HUES48 (cell line): Measurements from ENCODE around the gene BMERB1.
"Not testable (repeated sequence)": the region's sequence is repeated elsewhere in the genome, so short reads cannot be mapped to it uniquely, and the experiment has no call there.

Experiments
- H3K27ac ChIP-seq: one replicate; pipeline ENCODE4 v1.7.0; 2013; ENCODE audit warnings: low read depth, low read length, inconsistent platforms
- H3K27me3 ChIP-seq: 2 replicates; pipeline ENCODE4 v1.6.1; 2013; ENCODE audit warnings: mild to moderate bottlenecking, low read length; ENCODE audit not compliant: control insufficient read depth, insufficient read depth
- H3K36me3 ChIP-seq: 2 replicates; pipeline ENCODE4 v1.6.1; 2013; ENCODE audit warnings: low read length; ENCODE audit not compliant: control insufficient read depth, insufficient read depth
- H3K4me1 ChIP-seq: 2 replicates; pipeline ENCODE4 v1.6.1; 2013; ENCODE audit warnings: mild to moderate bottlenecking, low read length; ENCODE audit not compliant: control insufficient read depth, insufficient read depth
- H3K4me3 ChIP-seq: 2 replicates; pipeline ENCODE4 v1.5.1; 2013; ENCODE audit warnings: mild to moderate bottlenecking, low read depth, low read length
- H3K9ac ChIP-seq: 2 replicates; pipeline ENCODE4 v1.6.1; 2013; ENCODE audit warnings: mild to moderate bottlenecking, low read depth, low read length, moderate library complexity
- H3K9me3 ChIP-seq: 2 replicates; pipeline ENCODE4 v1.6.1; 2013; ENCODE audit warnings: low read length; ENCODE audit not compliant: control insufficient read depth, insufficient read depth

The BMERB1 gene

DNA sequence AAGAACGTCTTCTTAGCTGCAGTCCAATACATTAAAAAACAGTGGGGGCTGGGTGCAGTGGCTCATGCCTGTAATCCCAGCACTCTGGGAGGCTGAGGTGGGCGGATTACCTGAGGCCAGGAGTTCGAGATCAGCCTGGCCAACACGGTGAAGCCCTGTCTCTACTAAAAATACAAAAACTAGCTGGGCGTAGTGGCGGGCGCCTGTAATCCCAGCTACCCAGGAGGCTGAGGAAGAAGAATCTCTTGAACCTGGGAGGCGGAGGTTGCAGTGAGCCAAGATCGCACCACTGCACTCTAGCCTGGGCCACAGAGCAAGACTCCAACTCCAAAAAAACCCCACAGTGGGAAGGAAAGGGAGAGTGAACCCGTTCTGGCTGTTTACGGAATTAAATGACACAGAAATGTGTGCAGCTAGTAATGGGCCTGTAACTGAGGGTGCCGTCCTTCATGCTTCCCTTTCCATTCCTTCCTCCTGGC, 172.9 kb downstream of the BMERB1 start:
- H3K27me3 ChIP-seq, H3K9me3 ChIP-seq, H3K4me3 ChIP-seq, H3K9ac ChIP-seq, H3K4me1 ChIP-seq, H3K27ac ChIP-seq: not testable (repeated sequence)
- H3K36me3 ChIP-seq, result peaks cover 79% of the 10 kb centered on the region

DNA sequence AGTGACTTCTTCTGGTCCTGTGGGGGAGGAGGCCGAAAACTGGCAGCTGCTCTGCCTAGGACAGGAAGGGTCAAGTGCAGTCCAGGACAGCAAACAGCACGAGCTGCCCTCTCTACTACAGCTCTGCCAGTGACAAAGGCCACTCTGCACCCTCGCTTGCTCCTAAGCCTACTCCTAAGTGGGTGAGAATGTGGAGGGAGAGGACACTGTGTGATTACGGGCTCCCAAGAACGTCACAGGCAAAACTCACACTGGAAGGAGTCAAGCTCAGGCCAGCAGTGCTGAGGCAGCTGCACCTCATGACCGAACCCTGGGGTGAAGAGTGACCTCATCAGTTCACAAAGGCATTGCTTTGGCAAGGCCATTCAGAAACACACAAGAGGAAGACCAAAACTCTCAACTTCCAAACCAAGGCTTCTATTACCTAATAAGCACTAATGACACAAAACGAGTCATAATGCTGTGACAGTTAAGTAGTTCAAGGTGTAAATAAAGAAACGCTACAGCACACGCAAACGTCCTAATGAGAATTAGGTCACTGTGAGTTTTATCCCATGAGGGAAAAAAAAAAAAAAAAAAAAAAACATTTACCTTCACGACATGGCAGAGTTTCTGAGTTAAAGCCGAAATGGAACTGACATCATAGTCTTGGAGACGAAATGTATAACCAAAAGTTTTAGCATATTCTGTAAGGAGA, 173.5 kb downstream of the BMERB1 start:
- Histone ChIP-seq H3K9me3 (no peaks in the 10 kb centered on the region), H3K36me3 (peaks cover 80% of the 10 kb centered on the region), H3K27ac (no peak overlapping the region), H3K27me3 (no peaks in the 10 kb centered on the region), H3K4me3 (no peak overlapping the region), H3K9ac (no peak overlapping the region), H3K4me1 (no peaks in the 10 kb centered on the region)

DNA sequence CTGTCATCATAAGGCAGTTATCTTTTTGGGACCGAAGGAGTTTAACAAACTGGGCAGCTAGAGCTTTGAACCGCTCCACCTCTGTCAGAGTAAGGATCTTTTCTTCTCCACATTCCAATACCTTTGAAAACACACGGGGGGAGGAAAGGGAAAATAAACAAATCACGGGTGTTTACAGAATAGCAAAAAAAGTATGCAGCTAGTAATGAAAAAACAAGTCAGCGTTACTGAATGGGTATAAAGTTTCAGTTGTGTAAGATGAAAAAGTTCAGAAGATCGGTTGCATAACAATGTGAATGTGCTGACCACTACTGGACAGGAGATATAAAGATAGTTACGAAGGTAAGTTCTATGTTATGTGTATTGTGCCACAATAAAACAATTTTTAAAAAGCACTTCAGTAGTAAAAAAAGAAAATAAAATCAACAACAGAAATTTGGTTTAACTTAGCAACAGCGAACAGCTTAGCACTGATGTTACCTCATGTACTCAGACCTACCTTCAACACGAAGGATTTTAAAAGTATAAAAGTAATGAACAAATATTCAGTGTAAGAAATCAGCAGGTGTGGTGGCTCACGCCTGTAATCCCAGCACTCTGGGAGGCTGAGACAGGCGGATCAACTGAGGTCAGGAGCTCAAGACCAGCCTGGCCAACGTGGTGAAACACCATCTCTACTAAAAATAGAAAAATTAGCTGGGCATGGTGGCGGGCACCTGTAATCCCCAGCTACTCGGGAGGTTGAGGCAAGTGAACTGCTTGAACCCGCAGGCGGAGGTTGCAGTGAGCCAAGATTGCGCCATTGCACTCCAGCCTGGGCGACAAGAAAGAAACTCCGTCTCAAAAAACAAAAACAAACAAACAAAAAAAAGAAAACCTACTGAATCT, 174.3 kb downstream of the BMERB1 start:
- Histone ChIP-seq H3K36me3 (peaks cover 77% of the 10 kb centered on the region), H3K9me3 (no peaks in the 10 kb centered on the region), H3K9ac (no peak overlapping the region), H3K4me1 (no peaks in the 10 kb centered on the region), H3K4me3 (no peak overlapping the region), H3K27ac (no peak overlapping the region), H3K27me3 (no peaks in the 10 kb centered on the region)

DNA sequence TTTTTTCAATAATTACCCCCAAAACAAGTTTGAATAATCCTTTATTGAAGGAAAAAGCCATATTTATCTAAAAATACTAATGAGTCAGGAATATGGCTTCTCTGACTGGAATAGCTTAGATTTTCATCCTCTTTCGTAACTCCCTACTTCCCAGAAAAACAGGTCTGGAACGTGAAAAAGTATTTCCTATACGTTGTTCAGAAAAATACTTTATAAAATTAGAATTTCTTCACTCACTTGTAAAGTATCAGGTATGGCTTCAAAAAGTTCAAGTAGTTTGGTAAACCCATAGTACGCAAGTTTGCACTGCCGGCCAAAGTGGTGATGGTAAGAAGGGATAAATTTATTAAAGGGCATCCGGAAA, 174.9 kb downstream of the BMERB1 start:
- H3K27ac ChIP-seq, result no peak overlapping the region
- no peak overlapping the region for H3K9ac ChIP-seq
- no peaks in the 10 kb centered on the region for H3K27me3 ChIP-seq
- H3K4me3 ChIP-seq, result no peak overlapping the region
- peaks cover 74% of the 10 kb centered on the region for H3K36me3 ChIP-seq
- H3K9me3 ChIP-seq, result no peaks in the 10 kb centered on the region
- no peaks in the 10 kb centered on the region for H3K4me1 ChIP-seq

DNA sequence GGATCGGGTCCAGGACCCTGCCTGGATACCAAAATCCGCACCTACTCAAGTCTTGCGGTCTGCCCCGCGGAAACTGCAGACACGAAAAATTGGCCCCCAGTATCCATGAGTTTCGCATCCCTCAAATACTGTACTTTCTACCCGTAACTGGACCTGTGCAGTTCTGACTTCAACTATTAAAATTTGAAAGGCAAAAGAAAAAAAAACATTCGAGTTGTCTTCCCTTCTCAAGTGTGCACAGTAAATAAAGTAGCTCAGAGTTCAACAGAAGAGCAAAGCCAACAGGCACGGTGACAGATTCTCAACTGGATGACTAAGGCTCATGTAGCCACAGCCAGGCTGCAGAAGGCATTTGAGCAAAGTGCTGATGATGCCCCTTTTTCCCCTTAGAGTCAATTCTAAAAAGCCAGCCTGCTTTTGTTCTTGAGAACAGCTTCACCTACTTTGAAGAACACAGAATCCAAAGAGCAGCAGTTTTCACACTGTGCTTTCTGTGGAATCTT, 176.0 kb downstream of the BMERB1 start:
- no peaks in the 10 kb centered on the region for H3K9me3 ChIP-seq
- no peak overlapping the region for H3K4me3 ChIP-seq
- no peak overlapping the region for H3K27ac ChIP-seq
- no peak overlapping the region for H3K9ac ChIP-seq
- no peaks in the 10 kb centered on the region for H3K4me1 ChIP-seq
- peaks cover 70% of the 10 kb centered on the region for H3K36me3 ChIP-seq
- no peaks in the 10 kb centered on the region for H3K27me3 ChIP-seq

DNA sequence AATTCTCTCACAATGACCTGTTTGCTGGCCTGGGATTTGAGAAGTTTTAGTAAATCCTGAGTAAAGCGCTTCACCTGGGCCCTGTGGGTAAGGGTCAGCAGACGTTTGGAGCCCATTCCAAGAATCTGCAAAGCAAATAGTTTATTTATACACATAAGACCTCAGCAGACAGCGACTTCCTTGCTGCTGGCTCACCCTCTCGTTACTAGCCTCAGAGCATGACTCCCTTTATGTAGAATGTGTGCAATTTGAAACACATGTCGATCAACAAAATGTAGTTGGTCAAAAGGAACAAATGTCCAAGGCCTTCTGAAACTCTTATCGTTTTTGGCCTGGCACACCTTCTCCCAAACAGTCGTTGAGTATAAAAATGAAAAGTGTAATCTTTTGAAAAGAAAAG, 177.2 kb downstream of the BMERB1 start:
- peaks cover 81% of the 10 kb centered on the region for H3K36me3 ChIP-seq
- no peaks in the 10 kb centered on the region for H3K27me3 ChIP-seq
- H3K27ac ChIP-seq, result no peak overlapping the region
- H3K4me3 ChIP-seq, result no peak overlapping the region
- H3K9me3 ChIP-seq, result no peaks in the 10 kb centered on the region
- no peaks in the 10 kb centered on the region for H3K4me1 ChIP-seq
- no peak overlapping the region for H3K9ac ChIP-seq

DNA sequence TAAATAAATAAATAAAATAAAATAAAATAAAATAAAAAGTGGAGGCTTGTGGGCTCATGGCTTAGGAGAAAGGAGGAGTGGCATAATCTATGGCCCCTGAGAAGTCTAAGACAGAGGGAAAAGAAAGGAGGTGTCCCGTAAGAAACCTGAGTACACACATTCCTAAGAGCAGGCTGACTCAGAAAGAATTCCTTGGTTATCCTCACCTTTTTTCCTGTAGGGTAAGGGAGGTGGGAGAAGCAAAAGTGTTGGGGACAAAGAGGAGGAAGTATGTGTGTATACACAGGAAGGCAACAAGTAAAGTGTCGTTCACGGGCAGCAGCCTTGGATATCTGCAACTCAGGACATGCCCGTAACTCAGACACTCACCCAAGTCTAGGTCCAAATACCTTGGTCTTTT, 179.3 kb downstream of the BMERB1 start:
- Histone ChIP-seq H3K9me3 (no peaks in the 10 kb centered on the region), H3K27me3 (no peaks in the 10 kb centered on the region), H3K36me3 (peaks cover 84% of the 10 kb centered on the region), H3K4me1 (no peaks in the 10 kb centered on the region), H3K27ac (peak overlapping the region; percentile 76), H3K9ac (no peak overlapping the region), H3K4me3 (no peak overlapping the region)

DNA sequence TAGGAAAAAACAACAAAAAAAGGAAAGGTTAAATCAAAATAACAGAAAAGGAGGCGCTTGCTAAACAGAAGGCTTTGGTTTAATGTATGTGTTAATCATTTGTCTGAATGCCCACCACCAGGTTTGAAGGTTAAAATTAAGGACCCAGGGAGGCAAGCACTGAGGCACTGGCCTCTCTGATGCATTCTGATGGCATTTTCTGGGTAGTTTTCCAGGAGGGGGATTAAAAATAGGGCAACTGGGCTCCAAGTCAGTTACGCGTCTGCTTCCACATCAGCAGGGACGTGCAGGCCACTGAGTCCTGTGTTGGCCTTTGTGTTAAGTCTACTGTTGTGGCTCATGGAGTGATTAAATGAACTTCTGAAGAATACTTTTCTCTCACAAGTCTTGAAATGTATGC, 181.6 kb downstream of the BMERB1 start:
- Histone ChIP-seq H3K4me3 (no peak overlapping the region), H3K36me3 (peaks cover 84% of the 10 kb centered on the region), H3K9me3 (no peaks in the 10 kb centered on the region), H3K4me1 (no peaks in the 10 kb centered on the region), H3K27me3 (no peaks in the 10 kb centered on the region), H3K9ac (no peak overlapping the region), H3K27ac (no peak overlapping the region)

DNA sequence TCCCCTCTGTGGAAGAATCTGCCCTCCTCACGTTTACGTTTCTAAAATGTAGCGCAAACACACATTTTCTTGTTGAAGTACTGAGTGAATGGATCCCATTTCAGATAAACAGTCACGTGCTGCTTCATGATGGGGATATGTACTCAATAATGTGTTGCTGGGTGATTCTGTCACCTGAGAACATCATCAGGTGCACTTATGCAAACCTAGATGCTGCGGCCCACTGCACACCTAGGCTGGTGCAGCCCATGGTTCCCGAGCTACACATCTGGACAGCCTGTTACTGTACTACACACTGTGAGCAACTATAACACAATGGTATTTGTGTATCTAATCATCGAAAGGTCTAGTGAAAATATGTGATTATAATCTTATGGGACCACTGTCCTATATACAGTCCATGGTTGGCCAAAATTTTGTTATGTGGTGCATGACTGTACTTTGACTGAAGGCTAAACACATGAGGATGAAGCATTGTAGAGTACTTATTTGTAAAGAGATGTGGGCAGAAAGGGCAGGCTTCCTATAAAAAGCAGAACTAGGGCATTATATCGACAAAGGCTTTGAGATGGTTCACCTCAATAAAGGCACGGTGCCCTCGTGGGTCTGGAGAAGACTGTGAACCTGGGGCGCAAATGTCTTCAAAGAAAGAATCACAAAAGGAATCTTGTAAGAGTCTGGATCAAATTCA, 182.2 kb downstream of the BMERB1 start:
- Histone ChIP-seq H3K9me3 (no peaks in the 10 kb centered on the region), H3K36me3 (peaks cover 86% of the 10 kb centered on the region), H3K27ac (no peak overlapping the region), H3K4me1 (no peaks in the 10 kb centered on the region), H3K4me3 (no peak overlapping the region), H3K9ac (no peak overlapping the region), H3K27me3 (no peaks in the 10 kb centered on the region)

DNA sequence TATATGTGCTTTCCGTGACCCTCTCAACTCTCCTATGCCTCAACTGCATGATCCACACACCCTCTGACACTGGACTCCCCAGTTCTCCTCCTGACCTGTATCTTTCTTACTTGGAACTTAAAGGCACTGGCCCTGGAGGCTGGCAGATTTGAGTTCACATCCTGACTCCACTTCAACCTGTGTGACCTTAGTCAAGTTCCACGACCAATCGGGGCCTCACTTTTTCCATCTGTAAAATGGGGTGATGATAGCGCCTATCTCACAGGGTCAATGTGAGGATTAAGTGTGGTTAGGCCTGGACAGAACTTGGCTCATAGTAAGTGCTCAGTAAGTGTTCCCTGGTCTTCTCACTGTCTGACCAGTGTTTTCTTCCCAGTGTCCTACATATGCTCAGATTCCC, 183.5 kb downstream of the BMERB1 start:
- Histone ChIP-seq H3K4me3 (no peak overlapping the region), H3K27ac (no peak overlapping the region), H3K36me3 (peaks cover 85% of the 10 kb centered on the region), H3K4me1 (no peaks in the 10 kb centered on the region), H3K9me3 (no peaks in the 10 kb centered on the region), H3K27me3 (no peaks in the 10 kb centered on the region), H3K9ac (no peak overlapping the region)

DNA sequence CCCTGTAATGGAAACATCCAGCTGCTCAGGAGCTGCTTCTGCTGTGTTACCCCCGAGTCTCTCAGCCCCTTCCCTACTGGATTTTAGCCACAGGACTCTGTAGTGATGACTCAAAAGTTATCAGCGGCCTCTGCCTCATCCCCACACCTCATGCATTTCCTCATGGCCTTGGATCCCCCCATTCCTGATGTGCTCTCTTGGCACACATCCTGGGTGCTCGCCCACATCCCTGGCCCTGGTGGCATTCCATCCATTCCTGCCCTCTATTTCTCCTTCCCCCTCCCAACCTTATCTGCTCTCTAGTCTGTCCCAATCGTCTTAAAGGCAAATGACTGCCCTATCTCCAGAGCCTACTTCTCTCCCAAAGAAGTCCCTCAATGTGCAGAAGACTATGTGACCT, 184.0 kb downstream of the BMERB1 start:
- H3K27ac ChIP-seq, result no peak overlapping the region
- H3K4me3 ChIP-seq, result no peak overlapping the region
- H3K27me3 ChIP-seq, result no peaks in the 10 kb centered on the region
- no peaks in the 10 kb centered on the region for H3K9me3 ChIP-seq
- H3K36me3 ChIP-seq, result peaks cover 84% of the 10 kb centered on the region
- H3K9ac ChIP-seq, result no peak overlapping the region
- H3K4me1 ChIP-seq, result no peaks in the 10 kb centered on the region
